HG03175 (cell line): ENCODE data around the gene TRUB2.

Experiments used
- ATAC-seq: cut with Tn5 transposase; IDR thresholded peaks from one replicate; pipeline ENCODE4 v1.9.1; 2021; ENCODE audit warnings: mild to moderate bottlenecking, moderate library complexity; ENCODE audit not compliant: unreplicated experiment

Gene TRUB2

DNA sequence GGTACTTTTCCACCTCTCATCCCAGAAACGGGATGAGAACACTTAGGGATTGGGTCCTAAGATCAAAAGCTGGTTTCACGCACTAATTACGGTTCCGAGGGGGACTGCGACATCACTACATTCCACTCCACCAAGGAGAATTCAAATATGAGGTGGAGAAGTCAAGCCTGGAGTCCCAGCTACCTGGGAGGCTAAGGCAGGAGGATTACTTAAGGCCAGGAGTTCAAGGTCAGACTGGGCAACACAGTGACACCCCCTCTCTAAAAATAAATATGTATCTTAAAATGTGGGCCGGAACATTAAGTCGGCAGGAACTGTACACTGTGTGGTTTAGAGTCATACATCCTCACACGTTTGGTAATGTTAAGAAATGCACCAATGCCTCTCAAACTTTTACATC, 48.0 kb downstream of the TRUB2 start:
- ATAC-seq = no peak

DNA sequence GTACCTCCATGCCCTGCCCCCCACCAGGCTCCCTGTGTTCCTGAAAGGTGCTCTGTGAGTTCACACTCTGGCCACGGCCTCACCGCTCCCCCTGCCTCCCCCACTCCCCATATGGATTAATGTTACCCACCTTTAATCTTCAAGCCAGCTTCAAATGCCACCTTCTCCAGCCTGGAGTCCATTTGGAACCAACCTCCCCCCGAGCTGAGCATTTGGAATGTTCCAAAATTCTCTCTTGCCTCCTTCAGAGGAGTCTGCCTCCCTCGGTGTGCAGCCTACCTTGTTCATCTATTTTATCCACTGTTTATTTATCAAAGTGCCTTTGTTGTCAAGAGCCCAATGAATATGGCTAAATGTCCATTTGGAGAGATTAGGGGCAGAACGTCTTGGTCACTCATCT, 50.7 kb downstream of the TRUB2 start:
- ATAC-seq = no peak

DNA sequence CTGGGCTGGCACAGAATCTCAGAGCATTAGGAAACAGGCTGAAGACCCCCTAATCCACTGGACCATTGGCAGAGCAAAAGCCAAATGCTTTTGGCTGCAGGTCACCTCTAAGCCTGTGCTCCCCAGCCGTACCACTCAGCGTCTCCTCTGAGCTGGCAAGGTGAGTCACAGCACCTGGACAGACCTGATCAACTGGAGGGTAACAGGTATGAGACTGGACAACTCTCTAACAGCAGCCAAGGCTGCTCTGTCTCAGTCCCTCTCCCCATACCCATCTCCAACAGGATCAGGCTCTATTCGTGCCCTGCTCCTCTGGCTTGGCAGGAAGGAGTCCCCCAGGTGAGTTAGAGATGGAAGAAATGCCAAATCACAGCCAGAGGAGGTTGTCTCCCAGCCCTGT, 51.1 kb downstream of the TRUB2 start:
- no peak for ATAC-seq

DNA sequence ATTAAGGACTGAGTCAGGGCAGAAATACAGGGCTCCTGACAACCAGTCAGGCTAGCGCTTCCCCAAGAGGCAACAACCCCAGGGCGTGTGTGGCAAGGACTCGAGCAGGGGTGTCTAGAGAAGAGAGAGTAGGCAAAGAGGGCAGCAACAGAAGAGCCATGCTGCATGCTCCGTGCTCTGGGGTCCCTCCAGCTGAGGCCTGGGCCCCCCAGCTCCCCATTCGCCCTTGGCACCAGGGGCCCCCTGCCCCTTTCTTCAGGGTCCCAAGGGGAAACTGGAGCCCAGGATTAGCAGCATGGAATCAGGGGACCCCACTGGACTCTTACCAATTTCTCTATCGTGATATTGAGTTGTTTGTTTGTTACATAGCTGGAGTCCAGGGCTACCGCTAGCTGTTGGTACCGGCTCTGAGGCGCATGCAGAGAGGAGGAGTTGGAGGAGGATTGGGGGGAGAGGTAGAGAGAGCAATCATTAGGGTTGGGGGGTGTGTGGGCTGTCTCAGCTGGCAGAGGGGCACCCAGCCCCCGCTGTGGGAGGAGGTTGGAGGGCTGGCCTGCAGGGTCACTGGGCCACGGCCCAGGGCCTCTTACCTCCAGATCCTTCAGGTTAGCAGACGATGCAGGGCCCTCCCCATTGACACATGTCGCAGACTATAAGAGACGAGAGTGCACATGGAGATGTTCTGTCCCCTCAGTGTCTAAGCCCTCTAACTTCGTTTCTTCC, 55.2 kb downstream of the TRUB2 start:
- ATAC-seq = no peak

DNA sequence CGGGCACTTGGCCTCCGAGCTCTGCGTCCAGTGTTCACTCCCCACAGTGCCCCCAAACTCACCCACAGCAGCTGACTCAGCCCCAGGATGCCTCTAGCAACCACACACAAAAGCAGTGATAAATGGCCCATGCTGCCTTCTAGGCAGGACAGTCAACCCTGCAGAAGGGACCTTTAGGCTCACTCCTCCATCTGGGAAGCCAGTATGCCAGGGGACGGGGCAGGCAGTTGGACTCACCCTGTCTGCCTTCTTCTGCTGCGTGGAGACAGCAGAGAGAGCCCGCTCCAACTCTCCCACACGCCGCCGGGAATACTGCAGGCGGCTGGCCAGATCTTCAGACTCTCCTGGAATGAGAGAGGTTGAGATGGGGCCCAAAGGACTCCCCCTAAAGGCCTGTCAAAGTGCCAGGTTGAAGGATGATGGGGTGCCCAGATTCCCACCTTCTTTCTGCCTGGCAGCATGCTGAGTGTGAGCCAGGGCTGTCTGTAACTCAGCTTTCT, 56.8 kb downstream of the TRUB2 start:
- no peak for ATAC-seq

DNA sequence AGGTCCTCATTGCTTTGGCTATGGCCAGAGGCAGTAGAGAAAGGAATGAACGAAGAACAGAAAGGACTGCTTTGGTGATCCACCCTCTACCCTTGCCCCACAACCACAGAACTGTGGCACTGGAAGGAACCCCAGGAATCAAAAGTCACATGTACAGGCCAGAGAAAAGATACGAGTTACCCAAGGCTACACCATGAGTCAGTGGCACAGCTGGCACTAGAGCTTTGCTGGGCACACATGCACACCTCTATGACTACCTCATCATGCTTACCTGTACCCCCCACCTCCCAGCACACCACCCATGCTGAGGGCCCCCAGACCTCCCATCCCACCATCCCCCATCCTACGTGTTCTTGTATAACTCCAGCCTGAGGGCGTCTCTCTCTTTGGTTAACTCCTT, 59.6 kb downstream of the TRUB2 start:
- no peak for ATAC-seq

DNA sequence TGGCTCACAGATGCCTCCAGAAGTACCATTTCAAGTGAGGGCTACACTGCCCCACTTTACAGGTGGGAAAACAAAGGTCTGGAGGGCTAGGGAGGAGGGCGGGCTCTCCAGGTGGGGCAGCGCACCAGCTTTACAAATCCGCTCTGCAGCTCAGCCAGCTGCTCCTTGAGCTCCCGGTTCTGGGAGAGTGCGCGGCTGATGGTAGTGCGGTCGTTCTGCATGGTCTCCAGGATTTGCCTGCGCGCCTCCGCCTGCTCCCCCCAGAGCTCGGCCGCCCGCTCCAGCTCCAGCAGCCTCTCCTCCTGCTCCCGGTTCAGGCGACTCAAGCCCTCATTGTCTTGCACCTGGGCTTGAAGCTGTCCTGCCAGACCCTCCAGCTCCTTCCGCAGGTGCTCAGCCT, 61.9 kb downstream of the TRUB2 start:
- ATAC-seq = no peak

DNA sequence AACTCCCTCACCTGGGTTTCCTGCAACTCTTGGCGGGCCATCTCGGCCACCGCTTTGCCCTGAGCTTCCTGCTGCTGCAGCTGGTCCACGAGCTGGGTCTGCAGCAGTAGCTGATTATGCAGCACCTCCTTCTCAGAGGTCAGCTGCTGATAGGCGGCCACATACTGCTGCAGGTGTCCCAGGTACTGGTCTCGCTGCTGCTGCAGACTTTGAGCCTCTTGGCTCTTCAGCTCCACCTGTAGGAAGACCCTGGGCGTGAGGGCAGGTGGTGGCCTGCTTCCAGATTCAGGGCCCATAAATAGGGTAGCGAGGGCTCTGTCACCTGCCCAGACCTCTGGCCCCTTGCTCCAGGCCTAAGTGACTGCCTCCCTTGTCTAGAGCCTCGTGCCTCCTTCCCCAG, 63.1 kb downstream of the TRUB2 start:
- ATAC-seq = no peak

DNA sequence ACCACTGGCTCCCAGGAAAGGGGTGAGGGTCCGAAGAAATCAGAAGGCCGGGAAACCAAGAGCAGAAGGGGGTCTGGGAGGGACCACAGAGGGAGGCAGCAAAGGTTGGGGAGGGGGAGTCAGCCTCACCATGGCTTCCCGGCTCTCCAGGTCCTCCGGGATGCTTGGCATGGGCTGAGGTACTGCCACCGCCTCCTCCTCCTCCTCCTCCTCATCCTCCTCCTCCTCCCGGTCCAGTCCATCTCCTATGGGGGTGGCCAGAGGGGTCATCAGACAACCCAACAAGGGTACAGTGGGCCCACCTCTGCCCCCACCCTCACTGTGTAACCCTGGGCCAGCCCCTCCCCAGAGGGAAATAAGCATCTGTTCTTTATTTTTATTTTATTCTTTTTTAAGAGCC, 63.9 kb downstream of the TRUB2 start:
- ATAC-seq = no peak

DNA sequence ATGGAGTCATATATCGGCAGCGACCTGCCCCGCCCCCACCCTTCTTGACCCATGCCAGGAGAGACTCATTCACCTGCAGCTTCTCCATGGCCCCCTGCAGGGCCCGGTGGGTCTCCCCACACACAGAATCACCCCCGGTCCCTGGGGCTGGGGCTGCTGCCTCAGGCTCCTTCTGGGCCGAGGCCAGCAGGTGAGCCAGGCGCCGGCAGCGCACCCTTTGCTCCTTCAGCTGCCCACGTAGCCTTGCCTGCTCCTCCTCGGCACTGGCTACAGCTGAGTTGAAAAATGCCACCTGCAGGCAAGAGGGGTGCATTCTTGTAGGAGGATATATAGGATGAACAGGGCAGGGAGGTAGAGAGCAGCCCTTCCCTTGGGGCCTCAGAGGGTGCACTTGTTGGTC, 64.3 kb downstream of the TRUB2 start:
- ATAC-seq = no peak

DNA sequence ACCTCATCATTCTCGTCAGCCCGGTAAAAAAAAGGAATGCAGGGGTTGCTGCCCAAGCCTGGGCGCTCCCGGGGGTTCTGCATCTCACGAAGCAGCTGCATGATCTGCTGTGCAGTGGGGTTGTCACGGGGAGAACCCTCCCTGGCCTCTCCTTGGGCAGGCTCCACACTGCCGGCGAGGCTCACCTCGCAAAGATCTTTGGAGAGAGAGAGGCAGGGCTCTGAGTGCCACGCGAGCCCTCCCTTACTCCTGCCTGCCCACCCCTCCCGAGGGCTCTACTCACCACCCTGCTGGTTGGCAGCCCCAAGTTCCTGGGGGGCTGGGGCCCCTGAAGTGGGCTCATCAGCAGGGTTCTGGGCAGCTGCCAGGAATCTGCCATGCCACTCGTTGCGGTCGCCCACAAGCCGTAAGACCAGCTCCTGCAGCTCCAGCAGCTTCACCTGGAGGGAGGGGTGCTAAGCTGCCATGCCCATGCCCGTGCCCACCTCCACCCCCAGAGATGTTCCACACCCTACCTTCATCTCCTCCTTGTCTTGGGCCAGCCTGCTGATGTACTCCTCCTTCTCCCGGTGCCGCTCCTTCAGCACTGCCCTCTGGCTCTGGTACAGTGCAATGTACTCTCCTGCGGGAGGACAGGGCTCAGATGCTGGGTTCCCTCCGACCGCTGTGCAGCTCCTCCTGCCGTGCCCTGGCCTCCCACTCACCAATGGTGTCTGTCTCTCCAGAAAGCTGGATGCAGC, 65.0 kb downstream of the TRUB2 start:
- ATAC-seq = no peak
